ENCODE results near the gene NXF3.
"Not testable (repeated sequence)": the region's sequence is repeated elsewhere in the genome, so short reads cannot be mapped to it uniquely, and the experiment has no call there.

The NXF3 gene, protein sequence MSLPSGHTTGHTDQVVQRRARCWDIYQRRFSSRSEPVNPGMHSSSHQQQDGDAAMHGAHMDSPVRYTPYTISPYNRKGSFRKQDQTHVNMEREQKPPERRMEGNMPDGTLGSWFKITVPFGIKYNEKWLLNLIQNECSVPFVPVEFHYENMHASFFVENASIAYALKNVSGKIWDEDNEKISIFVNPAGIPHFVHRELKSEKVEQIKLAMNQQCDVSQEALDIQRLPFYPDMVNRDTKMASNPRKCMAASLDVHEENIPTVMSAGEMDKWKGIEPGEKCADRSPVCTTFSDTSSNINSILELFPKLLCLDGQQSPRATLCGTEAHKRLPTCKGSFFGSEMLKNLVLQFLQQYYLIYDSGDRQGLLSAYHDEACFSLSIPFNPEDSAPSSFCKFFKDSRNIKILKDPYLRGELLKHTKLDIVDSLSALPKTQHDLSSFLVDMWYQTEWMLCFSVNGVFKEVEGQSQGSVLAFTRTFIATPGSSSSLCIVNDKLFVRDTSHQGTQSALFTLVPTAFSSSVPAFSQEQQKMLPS

DNA sequence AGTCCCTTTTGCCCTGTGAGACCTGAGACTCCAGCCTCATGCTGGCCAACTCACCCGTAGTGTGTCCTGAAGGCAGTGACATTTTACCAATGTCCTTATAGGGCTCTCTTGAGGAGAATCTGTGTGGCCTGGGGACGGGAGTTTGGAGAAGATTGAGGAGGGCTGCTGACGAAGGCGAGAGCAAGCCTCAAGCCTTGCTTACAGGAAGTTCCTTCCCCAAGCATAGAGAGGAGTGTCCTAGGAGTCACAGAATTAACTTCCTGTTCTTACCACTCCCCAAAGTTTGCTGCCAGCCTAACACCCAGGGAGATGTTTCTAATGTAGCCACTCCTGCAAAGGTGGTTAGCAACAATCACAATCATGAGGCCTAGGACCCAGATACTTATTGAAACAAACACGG is at the start of gene NXF3:
NXF3 (minus strand) TSS at position 202 of the 400 bp plus-strand sequence; CDS start at position 82, 120 bp downstream.
- no peak for DNase-seq

DNA sequence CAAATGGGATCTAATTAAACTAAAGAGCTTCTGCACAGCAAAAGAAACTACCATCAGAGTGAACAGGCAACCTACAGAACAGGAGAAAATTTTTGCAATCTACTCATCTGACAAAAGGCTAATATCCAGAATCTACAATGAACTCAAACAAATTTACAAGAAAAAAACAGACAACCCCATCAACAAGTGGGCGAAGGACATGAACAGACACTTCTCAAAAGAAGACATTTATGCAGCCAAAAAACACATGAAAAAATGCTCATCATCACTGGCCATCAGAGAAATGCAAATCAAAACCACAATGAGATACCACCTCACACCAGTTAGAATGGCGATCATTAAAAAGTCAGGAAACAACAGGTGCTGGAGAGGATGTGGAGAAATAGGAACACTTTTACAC is 43.6 kb upstream of the NXF3 start:
- DNase-seq = not testable (repeated sequence)

- no peak for DNase-seq
These were observed 31.3 kb upstream of the NXF3 start for GRCh38 chrX:103124284-103124683.

- no peak for DNase-seq
These were observed 27.8 kb upstream of the NXF3 start for GRCh38 chrX:103120748-103121147.

DNA sequence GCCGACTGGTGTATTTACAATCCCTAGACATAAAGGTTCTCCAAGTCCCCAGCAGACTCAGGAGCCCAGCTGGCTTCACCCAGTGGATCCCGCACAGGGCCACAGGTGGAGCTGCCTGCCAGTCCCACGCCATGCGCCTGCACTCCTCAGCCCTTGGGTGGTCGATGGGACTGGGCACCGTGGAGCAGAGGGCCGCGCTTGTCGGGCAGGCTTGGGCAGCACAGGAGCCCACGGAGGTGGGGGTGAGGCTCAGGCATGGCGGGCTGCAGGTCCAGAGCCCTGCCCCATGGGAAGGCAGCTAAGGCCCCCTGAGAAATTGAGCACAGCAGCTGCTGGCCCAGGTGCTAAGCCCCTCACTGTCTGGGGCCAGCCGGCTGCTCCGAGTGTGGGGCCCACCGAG is 24.0 kb upstream of the NXF3 start:
- not testable (repeated sequence) for DNase-seq

- DNase-seq = not testable (repeated sequence)
These were observed 16.6 kb upstream of the NXF3 start for GRCh38 chrX:103109497-103109896.

GRCh38 chrX:103107836-103108235 is 14.9 kb upstream of the NXF3 start:
- DNase-seq = no peak

GRCh38 chrX:103107227-103107737 is 14.3 kb upstream of the NXF3 start:
- DNase-seq = not testable (repeated sequence)

DNA sequence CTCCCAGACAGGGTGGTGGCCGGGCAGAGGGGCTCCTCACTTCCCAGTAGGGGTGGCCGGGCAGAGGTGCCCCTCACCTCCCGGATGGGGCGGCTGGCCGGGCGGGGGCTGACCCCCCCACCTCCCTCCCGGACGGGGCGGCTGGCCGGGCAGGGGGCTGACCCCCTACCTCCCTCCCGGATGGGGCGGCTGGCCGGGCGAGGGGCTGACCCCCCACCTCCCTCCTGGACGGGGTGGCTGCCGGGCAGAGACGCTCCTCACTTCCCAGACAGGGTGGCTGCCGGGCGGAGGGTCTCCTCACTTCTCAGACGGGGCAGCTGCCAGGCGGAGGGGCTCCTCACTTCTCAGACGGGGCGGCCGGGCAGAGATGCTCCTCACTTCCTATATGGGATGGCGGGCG is 11.4 kb upstream of the NXF3 start:
- not testable (repeated sequence) for DNase-seq

DNA sequence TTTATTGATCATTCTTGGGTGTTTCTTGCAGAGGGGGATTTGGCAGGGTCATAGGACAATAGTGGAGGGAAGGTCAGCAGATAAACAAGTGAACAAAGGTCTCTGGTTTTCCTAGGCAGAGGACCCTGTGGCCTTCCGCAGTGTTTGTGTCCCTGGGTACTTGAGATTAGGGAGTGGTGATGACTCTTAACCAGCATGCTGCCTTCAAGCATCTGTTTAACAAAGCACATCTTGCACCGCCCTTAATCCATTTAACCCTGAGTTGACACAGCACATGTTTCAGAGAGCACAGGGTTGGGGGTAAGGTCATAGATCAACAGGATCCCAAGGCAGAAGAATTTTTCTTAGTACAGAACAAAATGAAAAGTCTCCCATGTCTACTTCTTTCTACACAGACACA is 10.9 kb upstream of the NXF3 start:
- DNase-seq = not testable (repeated sequence)

- no peak for DNase-seq
These were observed 8.5 kb upstream of the NXF3 start for GRCh38 chrX:103101299-103102042.

- no peak for DNase-seq
These were observed 7.5 kb upstream of the NXF3 start for GRCh38 chrX:103100484-103100883.

GRCh38 chrX:103099691-103100090 is 6.7 kb upstream of the NXF3 start:
- DNase-seq = no peak

GRCh38 chrX:103098488-103098887 is 5.5 kb upstream of the NXF3 start:
- DNase-seq = no peak

DNA sequence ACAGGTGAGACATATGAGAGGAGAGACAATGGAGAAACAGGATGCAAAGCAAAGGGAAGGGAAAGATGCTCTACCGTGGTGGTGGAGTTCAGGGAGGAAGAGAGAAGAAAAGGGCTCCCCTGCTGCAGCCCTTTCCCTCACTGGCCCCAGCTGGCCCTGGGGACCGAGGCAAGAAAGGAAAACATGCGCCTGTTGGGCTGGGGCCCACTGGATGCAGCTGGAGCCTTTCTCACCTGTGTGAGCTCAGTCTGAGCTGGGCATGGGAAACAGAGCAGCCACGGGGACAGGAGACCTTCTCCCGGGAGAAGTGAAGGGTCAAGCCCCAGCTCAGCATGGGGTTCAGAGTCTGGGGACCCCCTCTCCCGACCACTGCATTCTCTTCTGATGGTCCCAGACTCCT is 11.9 kb downstream of the NXF3 start:
- no peak for DNase-seq

- DNase-seq = no peak
These were observed 19.5 kb downstream of the NXF3 start for GRCh38 chrX:103073467-103073866.

- no peak for DNase-seq
These were observed 26.3 kb downstream of the NXF3 start for GRCh38 chrX:103066606-103067005.

DNA sequence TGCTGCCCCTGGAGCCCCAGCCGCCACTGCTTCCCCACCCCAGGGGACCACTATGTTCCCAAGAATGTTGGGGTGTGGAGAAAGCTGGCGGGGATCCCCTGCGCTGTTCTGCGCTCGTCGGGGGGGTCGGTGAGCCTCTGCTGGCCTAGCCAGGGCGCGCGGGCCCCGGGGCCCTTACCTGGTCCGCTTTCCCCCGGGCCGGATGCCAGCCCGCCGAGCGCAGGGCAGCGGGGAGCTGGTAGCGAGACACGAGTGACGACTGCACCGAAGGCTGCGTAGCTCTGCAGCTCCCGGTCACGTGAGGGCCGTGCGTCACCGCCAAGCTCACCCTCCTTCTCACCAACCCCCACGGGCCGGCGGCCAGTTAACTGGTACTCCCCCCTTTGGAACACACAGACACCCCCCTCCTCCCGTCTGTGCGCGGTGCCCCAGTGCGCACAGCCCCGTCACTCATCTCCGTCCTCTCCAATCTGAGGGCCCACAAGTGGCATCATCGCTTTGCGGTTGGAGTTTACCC is 29.0 kb downstream of the NXF3 start, which contains the start of gene BEX1:
BEX1 (minus strand) TSS at position 254 of the 517 bp plus-strand sequence. CDS start 897 bp downstream, outside the sequence.
- DNase-seq = no peak

GRCh38 chrX:103063191-103063845 is 29.6 kb downstream of the NXF3 start:
- DNase-seq = no peak

DNA sequence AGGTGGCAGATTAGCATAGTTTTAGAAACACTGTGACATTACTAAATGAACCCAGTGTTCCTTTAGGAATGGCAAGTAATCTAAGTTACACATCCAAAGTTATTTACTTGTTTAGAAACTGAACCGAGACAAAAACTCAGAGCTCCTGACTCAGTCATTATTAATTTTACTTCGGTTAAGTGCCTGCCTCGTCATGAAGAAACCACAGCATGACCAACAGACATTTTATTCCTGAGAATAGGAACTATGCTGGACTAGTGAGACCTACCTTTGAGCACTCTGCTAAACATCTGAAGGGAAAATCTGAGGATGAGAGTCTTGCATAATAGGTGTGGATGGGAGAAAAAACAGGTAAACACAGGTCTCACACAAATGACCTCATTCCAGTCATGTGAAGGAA is 31.5 kb downstream of the NXF3 start:
- DNase-seq = no peak

GRCh38 chrX:103056902-103057301 is 36.0 kb downstream of the NXF3 start:
- no peak for DNase-seq

GRCh38 chrX:103052625-103053024 is 40.3 kb downstream of the NXF3 start:
- DNase-seq = no peak

Measured in NCI-H187 treated with DMSO at 0.1 percent for 48 hours (cell line).